Endothelial cell of umbilical vein (primary cell): ENCODE measurements around the gene RASGRF1. TPM values are rescaled to one million over a fixed set of nuclear protein-coding genes. Genes with fewer than 3 reads are reported as not detected.

Experiments
- BruUV-seq: library from RNA; stranded (reverse); fragments of 400-500 nt; replicated peaks from 2 replicates; lab custom pipeline; 2021; lab: Mats Ljungman, UMichigan
- CTCF ChIA-PET: fragments of 300-600, 350-600 bp; sonication (Branson Sonifier 250); formaldehyde crosslinking; loops from one replicate; lab custom pipeline; 2021; ENCODE audit warnings: antibody characterized with exemption, inconsistent platforms; lab: Charles Lee
- POLR2A ChIA-PET: fragments of 300-600, 350-600 bp; sonication (Branson Sonifier 250); formaldehyde crosslinking; loops from one replicate; lab custom pipeline; 2021; ENCODE audit warnings: antibody characterized with exemption, inconsistent platforms; lab: Charles Lee
- DNase-seq: peaks from one replicate; pipeline ENCODE4 v3.0.0-alpha.2; 2011; ENCODE audit warnings: low read depth, low spot score
- FAIRE-seq: peaks from 2 replicates; lab custom pipeline; 2011; peaks lifted over from hg19 to GRCh38; lab: Jason Lieb, UNC
- H2AFZ ChIP-seq: 2 replicates; pipeline ENCODE4 v1.6.0; 2012; ENCODE audit warnings: low read depth, low read length, control low read depth, inconsistent platforms
- H3K27ac ChIP-seq: 2 replicates; pipeline ENCODE4 v1.5.1; 2011; ENCODE audit warnings: low read depth, mild to moderate bottlenecking, control low read depth, low read length, moderate library complexity; ENCODE audit not compliant: insufficient read depth
- H3K27me3 ChIP-seq, 2 experiments: 2 replicates each; pipeline versions ENCODE4 v1.6.0 to v1.6.1; 2011; ENCODE audit warnings: low read length in 2 of 2, mixed read lengths in 1 of 2; ENCODE audit not compliant: control insufficient read depth in 2 of 2, insufficient read depth in 2 of 2
- H3K36me3 ChIP-seq, 2 experiments: 2 replicates in 1 of 2; 3 replicates in 1 of 2; pipeline ENCODE4 v1.5.1; 2011; ENCODE audit warnings: low read length in 2 of 2, mild to moderate bottlenecking in 1 of 2, moderate library complexity in 1 of 2; ENCODE audit not compliant: control insufficient read depth in 2 of 2, insufficient read depth in 2 of 2; ENCODE audit errors: extremely low read depth in 1 of 2
- H3K4me1 ChIP-seq: 3 replicates; pipeline ENCODE4 v1.5.1; 2011; ENCODE audit warnings: mild to moderate bottlenecking, low read length; ENCODE audit not compliant: control insufficient read depth, insufficient read depth; ENCODE audit errors: extremely low read depth
- H3K4me2 ChIP-seq: 2 replicates; pipeline ENCODE4 v1.6.1; 2011; ENCODE audit warnings: low read length, control low read depth, mixed read lengths; ENCODE audit not compliant: insufficient read depth
- H3K4me3 ChIP-seq, 3 experiments: fragments of 200-600 bp in 1 of 3; sonication (generic), shearing (Covaris generic) in 1 of 3; replicated peaks in 1 of 3; 2 replicates each; pipeline ENCODE4 v1.5.1; 2011 to 2016; ENCODE audit warnings: control low read depth in 3 of 3, low read length in 3 of 3, mild to moderate bottlenecking in 2 of 3, inconsistent platforms in 1 of 3, low read depth in 1 of 3, moderate library complexity in 1 of 3; ENCODE audit not compliant: insufficient read depth in 1 of 3
- H3K79me2 ChIP-seq: 2 replicates; pipeline ENCODE4 v1.6.0; 2012; ENCODE audit warnings: low read length, inconsistent platforms; ENCODE audit not compliant: control insufficient read depth, insufficient read depth
- H3K9ac ChIP-seq: replicated peaks from 2 replicates; pipeline ENCODE3; 2011; ENCODE audit warnings: low read length, control low read depth; ENCODE audit not compliant: insufficient read depth; ENCODE audit errors: extremely low read depth
- H3K9me1 ChIP-seq: replicated peaks from 3 replicates; pipeline ENCODE4 v1.6.0; 2011; ENCODE audit warnings: mild to moderate bottlenecking, low read length; ENCODE audit not compliant: control insufficient read depth, insufficient read depth; ENCODE audit errors: extremely low read depth
- H3K9me3 ChIP-seq: replicated peaks from 2 replicates; pipeline ENCODE4 v1.5.1; 2012; ENCODE audit warnings: low read length, inconsistent platforms; ENCODE audit not compliant: control insufficient read depth, insufficient read depth
- H4K20me1 ChIP-seq: replicated peaks from 2 replicates; pipeline ENCODE3; 2011; ENCODE audit warnings: mild to moderate bottlenecking, low read length; ENCODE audit not compliant: control insufficient read depth, insufficient read depth; ENCODE audit errors: extremely low read depth
- FOS ChIP-seq: IDR thresholded peaks from 2 replicates; pipeline ENCODE4 v1.6.1; 2011; ENCODE audit warnings: mild to moderate bottlenecking, low read length, moderate library complexity, borderline replicate concordance; ENCODE audit not compliant: insufficient read depth
- GATA2 ChIP-seq: IDR thresholded peaks from 2 replicates; pipeline ENCODE4 v1.7.0; 2011; ENCODE audit warnings: low read depth, mild to moderate bottlenecking, moderate library complexity, mixed read lengths, low read length; ENCODE audit not compliant: insufficient read length, insufficient read depth
- JUN ChIP-seq: IDR thresholded peaks from 2 replicates; pipeline ENCODE4 v1.6.1; 2011; ENCODE audit warnings: borderline replicate concordance, low read depth; ENCODE audit not compliant: insufficient read length, insufficient read depth
- MAX ChIP-seq: IDR thresholded peaks from 2 replicates; pipeline ENCODE4 v1.6.1; 2011; ENCODE audit not compliant: insufficient read depth, insufficient read length
- MYC ChIP-seq: IDR thresholded peaks from one replicate; pipeline ENCODE4 v1.6.1; 2011; ENCODE audit warnings: mild to moderate bottlenecking, low read depth, low read length
- POLR2A ChIP-seq: IDR thresholded peaks from 2 replicates; pipeline ENCODE4 v1.6.1; 2012; ENCODE audit warnings: low read depth, mild to moderate bottlenecking, control low read depth, low read length
- POLR2AphosphoS5 ChIP-seq: IDR thresholded peaks from 2 replicates; pipeline ENCODE4 v1.6.1; 2012; ENCODE audit warnings: low read depth, mild to moderate bottlenecking, control low read depth, low read length, moderate library complexity; ENCODE audit not compliant: insufficient read depth
- dilution Hi-C: fragments of 300-500 bp; cut with MboI; formaldehyde crosslinking; loops from one replicate; pipeline ENCODE4 v1.15.0; 2019; ENCODE audit warnings: low sequenced_read_pairs; ENCODE audit not compliant: extremely low pct_ligation_motif_present
- intact Hi-C: fragments of 100-400 bp; cut with micrococcal nuclease; formaldehyde crosslinking; loops from one replicate; pipeline ENCODE4 v1.10.0; 2022
- polyA plus RNA-seq, 4 experiments: library from polyadenylated mRNA; depleted of rRNA in 3 of 4; stranded (reverse) in 3 of 4; unstranded in 1 of 4; fragments of >200 nt; gene quantifications; 2 replicates each; pipeline versions ENCODE4 v1.2.1 to v1.2.3, GENCODE V29; 2011 to 2012; ENCODE audit warnings: missing spikeins in 1 of 4
- total RNA-seq: library from RNA; stranded (reverse); gene quantifications from 2 replicates; pipeline ENCODE4 v1.2.3, GENCODE V29; 2021

RASGRF1 gene
- total and polyA plus RNA-seq, 2 donors (not counting 3 experiments of a cell fraction or from before 2014, with no cell fraction given) = 0.04 TPM; not detected in 1

- Histone ChIP-seq H3K4me1 (peaks cover 3% of the 10 kb centered on the region), H3K36me3 (peaks cover 0 to 3% of the 10 kb centered on the region in 2 experiments), H3K9me3 (no peaks in the 10 kb centered on the region), H3K4me3 (no peak overlapping the region), H3K27me3 (no peaks in the 10 kb centered on the region), H3K27ac (no peak overlapping the region), H2AFZ (no peak overlapping the region), H4K20me1 (no peaks in the 10 kb centered on the region), H3K79me2 (no peaks in the 10 kb centered on the region), H3K9me1 (no peaks in the 10 kb centered on the region), H3K4me2 (no peak overlapping the region), H3K9ac (no peak overlapping the region)
- intact Hi-C loops = no loop called here
- POLR2A ChIA-PET = no interaction called here
- no peak for DNase-seq
- no TSS peak for BruUV-seq
- dilution Hi-C loops = no loop called here
- TF ChIP-seq MAX = no peak
- TF ChIP-seq JUN = no peak
- TF ChIP-seq FOS = no peak
- no peak for TF ChIP-seq POLR2A
- TF ChIP-seq GATA2 = no peak
- no peak for TF ChIP-seq POLR2AphosphoS5
- no peak for TF ChIP-seq MYC
- no peak for FAIRE-seq
- CTCF ChIA-PET = no interaction called here
These were observed 158.2 kb downstream of the RASGRF1 start for GRCh38 chr15:78932258-78932808.
